IPS-18a (cell line): Measurements from ENCODE around the gene HOXC4.

Source experiments
- H3K27ac ChIP-seq: one replicate; pipeline ENCODE4 v1.5.1; 2013; ENCODE audit warnings: low read length
- H3K27me3 ChIP-seq: one replicate; pipeline ENCODE4 v1.6.1; 2013; ENCODE audit warnings: mild to moderate bottlenecking, low read length; ENCODE audit not compliant: control insufficient read depth, insufficient read depth
- H3K36me3 ChIP-seq: one replicate; pipeline ENCODE4 v1.6.1; 2013; ENCODE audit warnings: low read depth, low read length; ENCODE audit not compliant: control insufficient read depth
- H3K4me1 ChIP-seq: one replicate; pipeline ENCODE4 v1.6.1; 2013; ENCODE audit warnings: low read depth, low read length; ENCODE audit not compliant: control insufficient read depth
- H3K4me3 ChIP-seq: one replicate; pipeline ENCODE4 v1.5.1; 2013; ENCODE audit warnings: low read length
- H3K9ac ChIP-seq: one replicate; pipeline ENCODE4 v1.6.1; 2013; ENCODE audit warnings: mild to moderate bottlenecking, low read length, moderate library complexity
- H3K9me3 ChIP-seq: one replicate; pipeline ENCODE4 v1.6.1; 2013; ENCODE audit warnings: low read depth, low read length; ENCODE audit not compliant: control insufficient read depth

HOXC4 gene

DNA sequence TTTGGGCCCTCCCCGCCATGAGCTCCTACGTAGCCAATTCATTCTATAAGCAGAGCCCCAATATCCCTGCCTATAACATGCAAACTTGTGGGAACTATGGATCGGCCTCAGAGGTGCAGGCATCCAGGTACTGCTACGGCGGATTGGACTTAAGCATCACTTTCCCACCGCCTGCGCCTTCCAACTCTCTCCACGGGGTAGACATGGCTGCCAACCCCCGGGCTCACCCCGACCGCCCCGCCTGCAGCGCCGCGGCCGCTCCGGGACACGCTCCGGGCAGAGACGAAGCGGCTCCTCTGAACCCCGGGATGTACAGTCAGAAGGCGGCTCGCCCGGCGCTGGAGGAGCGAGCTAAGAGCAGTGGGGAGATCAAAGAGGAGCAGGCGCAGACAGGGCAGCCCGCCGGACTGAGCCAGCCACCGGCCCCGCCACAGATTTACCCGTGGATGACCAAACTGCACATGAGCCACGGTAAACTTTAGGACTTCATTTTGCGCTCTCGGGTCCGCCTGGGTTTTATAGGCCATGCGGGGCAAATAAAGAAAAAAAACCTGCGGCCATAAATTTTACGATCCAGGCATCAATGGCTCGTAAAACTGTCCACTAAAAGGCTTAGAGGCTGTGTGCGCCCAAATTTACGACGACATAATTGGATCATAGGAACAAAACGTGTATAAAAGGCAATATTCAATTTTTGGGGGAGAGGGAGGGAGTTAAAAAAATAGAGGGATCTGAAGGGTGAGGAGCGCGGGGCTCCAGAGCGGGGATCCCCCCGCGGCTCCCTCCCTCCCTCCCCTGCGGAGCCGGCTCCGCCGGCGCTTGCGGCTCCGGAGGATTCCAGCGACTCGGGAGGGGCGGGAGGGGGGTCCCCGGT lies 20.3 kb upstream of the HOXC4 start:
- Histone ChIP-seq H3K27ac (no peak overlapping the region), H3K27me3 (peaks cover 100% of the 10 kb centered on the region), H3K9ac (no peak overlapping the region), H3K4me1 (no peaks in the 10 kb centered on the region), H3K36me3 (no peaks in the 10 kb centered on the region), H3K4me3 (no peak overlapping the region), H3K9me3 (no peaks in the 10 kb centered on the region)

DNA sequence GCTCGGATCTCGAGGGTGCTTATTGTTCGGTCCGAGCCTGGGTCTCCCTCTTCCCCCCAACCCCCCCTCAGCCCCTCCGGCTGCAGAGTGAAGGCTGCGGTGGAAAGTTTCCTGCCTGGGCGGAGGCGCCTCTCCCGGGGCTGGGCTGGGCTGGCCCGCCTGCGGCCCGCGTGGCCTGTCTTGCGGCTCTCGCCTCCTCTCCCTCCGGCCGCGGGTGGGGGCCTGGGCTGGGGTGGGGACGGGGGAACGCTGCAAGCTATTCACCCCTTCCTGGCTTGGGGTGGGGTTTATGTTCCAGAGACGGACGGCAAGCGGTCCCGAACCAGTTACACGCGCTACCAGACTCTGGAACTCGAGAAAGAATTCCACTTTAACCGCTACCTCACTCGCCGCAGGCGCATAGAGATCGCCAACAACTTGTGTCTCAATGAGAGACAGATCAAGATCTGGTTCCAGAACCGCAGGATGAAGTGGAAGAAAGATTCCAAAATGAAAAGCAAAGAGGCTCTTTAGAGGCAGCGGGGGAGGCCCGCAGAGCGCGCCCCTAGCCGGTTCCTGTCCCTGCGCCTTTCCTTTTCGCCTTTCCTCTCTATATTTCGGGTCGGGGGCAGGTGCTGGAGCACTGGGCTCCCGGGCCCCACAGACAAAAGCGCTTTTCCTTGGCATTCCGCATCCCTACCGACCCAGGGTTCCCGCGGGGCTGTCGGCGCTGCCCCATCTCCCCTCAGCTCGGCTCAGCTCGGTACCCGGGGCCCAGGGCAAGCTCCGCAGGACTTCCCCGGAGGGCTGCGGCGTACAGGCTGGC lies 19.5 kb upstream of the HOXC4 start:
- H3K9me3 ChIP-seq, result no peaks in the 10 kb centered on the region
- no peaks in the 10 kb centered on the region for H3K36me3 ChIP-seq
- H3K9ac ChIP-seq, result no peak overlapping the region
- no peaks in the 10 kb centered on the region for H3K4me1 ChIP-seq
- no peak overlapping the region for H3K4me3 ChIP-seq
- no peak overlapping the region for H3K27ac ChIP-seq
- H3K27me3 ChIP-seq, result peaks cover 100% of the 10 kb centered on the region

DNA sequence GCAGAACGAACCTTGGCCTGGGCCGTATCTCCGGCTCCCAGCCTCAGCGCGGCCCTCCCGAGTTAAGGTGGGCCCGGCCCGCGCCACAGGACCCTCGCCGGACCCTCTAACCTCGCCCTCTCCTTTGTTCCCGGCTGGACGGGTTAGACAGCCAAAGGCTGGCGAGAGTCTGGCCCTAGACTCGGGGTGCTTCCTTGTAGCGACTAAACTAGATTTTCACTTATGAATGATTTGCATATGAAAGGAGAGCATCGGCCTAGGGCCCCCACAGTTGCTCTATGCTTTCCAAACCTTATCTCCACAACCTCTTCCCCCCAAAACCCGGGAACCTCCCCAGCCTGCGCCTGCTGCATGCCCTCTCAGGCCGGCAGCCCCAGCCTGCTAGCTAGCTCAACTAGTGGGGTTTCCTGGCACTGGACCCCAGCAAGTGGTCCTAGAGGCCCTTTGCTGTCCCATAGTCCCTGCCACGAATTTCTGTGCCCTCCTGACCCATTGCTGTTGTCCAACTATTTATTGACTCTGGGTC lies 18.8 kb upstream of the HOXC4 start:
- H3K9me3 ChIP-seq, result no peaks in the 10 kb centered on the region
- no peak overlapping the region for H3K27ac ChIP-seq
- H3K27me3 ChIP-seq, result peaks cover 100% of the 10 kb centered on the region
- no peaks in the 10 kb centered on the region for H3K4me1 ChIP-seq
- H3K9ac ChIP-seq, result no peak overlapping the region
- H3K4me3 ChIP-seq, result no peak overlapping the region
- no peaks in the 10 kb centered on the region for H3K36me3 ChIP-seq

DNA sequence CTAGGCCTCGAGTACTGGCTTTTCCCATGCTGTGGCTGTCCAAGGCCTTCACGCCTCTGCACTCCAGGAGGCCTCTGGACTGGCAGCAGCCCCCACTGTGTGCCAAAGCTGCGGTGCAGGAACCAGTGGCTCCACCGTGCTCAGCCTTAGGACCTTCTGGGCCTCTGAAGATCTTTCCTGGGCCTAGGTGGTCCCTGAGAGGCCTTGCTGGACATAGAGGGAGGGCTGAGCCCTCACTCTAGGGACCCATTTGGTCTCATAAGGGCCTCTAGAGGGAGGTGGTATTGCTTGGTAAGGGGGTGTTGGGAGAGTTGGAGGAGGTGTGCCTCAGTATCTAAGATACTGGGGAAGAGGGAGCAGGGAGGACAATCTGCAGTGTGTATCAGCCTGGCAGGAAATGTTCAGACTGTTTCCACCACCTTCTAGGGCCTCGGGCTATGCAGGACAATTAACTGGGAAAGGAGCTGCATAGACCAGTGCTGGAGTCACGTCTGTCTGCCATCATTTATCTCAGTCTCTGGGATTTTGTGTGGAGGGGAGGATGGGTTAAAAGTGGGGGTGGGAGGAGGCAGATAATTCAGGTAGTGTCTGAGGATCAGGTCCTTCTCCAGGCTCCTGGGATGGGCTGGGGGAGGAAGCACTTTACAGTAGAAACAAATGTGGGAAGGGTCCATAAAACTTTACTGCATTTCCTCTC lies 17.9 kb upstream of the HOXC4 start:
- no peak overlapping the region for H3K4me3 ChIP-seq
- H3K9me3 ChIP-seq, result no peaks in the 10 kb centered on the region
- no peak overlapping the region for H3K27ac ChIP-seq
- H3K36me3 ChIP-seq, result no peaks in the 10 kb centered on the region
- H3K9ac ChIP-seq, result no peak overlapping the region
- H3K27me3 ChIP-seq, result peaks cover 100% of the 10 kb centered on the region
- no peaks in the 10 kb centered on the region for H3K4me1 ChIP-seq

DNA sequence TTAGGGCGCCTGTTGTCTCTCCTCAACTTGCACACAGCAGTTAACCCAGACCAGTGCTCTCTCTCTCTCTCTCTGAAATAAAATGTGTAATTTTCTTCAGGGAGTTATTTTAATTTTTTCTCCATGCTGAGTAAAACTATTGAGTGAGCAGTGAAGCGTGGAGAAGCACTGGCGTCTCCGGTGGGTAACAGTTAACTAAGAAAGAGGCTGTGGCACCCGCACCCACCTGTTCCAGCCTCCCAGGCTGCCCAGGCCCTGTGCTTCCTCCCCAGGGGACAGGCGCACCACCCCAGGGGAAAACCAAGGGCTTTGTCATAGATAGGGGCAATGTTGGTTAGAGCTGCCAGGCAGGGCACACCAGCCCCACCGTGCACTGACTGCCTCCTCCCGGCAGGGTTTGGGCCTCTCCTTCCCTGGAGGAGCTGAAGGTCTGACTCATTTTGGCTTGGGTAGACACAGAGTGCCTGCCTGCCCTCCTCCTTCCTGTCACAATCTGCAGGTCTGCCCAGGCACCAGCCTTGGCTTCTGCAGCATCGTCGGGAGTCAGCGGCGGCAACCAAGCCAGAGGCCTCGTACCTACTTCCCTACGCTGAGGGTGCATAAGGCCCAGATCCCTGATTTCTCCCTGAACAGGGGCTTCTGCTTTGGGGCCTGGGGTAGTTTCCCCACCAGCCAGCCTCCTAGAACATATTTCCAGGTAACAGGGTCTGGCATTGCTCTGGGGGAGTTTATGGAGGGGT lies 16.8 kb upstream of the HOXC4 start:
- Histone ChIP-seq H3K36me3 (no peaks in the 10 kb centered on the region), H3K9me3 (no peaks in the 10 kb centered on the region), H3K4me3 (no peak overlapping the region), H3K9ac (no peak overlapping the region), H3K27ac (no peak overlapping the region), H3K27me3 (peaks cover 100% of the 10 kb centered on the region), H3K4me1 (no peaks in the 10 kb centered on the region)

DNA sequence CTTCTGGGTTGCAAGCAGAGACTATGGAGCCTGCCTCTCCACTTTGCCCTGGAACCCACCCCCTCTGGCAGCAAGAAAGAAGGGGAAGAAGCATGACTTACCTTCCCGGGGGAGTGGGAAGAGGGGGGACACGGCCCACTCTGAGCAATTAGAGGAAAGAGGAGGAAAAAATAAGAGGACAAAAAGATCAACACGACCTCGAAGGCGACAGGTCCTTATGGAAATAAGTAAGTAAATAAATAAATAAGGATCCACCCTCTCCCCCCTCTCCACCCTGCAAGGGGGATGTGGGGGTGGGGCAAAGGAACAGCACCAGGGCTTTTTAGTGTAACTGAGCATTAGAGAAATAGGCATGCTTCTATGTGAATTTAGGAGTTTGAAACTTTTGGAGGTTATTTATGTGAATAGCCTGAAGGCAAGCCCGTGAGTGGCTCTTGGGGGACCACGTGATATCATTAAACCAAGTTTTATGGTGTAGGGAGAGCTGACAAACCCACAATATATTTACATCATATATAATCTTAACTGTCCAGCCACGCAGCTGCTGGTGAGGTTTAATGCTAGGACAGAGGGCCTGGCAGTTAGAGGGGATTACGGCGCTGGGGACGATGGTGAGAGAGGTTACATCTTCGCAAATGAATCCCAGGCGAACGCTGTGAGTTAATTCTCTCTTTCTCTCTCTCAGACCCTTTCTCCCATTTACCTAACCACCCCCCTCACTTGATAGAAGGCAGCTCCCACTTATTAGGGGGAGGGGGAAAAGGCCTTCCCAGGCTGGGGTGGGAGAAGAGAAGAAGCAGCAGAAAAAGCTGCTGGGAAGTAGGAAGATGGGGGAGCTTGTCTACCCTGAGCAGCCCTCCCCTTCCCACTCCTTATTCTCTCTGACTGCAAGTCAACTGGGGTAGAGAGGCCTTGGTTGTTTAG lies 16.0 kb upstream of the HOXC4 start:
- Histone ChIP-seq H3K9me3 (no peaks in the 10 kb centered on the region), H3K27me3 (peaks cover 100% of the 10 kb centered on the region), H3K9ac (no peak overlapping the region), H3K36me3 (no peaks in the 10 kb centered on the region), H3K4me3 (no peak overlapping the region), H3K4me1 (no peaks in the 10 kb centered on the region), H3K27ac (no peak overlapping the region)

DNA sequence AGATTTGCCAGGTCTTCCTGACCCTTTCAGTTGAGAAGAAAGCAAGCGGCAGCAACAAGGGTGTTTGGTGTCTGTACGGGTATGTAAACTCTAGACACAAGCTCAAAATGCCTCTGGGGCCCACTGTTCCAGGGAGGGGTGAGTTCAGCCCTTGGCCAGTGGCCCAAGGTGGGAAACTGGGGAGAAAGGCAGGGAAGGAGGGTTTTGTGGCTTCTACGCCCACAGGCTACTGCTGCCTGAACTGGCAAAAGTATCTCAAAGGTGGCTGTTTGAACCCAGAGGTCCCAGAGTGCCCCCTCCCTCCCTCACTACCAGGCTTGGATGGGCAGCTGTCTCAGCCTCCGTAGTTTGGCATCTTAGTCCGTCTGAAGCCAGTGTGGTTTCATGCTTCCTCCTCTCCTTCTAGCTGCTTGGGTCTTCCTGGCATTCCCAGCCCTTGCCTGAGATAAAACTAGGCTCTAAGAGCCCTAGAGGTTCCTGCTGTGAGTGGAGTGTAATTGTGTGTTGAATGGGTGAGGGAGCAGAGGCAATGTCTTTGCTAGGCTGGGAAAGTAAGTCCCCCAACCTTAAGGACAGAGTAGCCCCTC lies 15.3 kb upstream of the HOXC4 start:
- Histone ChIP-seq H3K9me3 (no peaks in the 10 kb centered on the region), H3K9ac (no peak overlapping the region), H3K27ac (no peak overlapping the region), H3K27me3 (peaks cover 100% of the 10 kb centered on the region), H3K4me3 (no peak overlapping the region), H3K36me3 (no peaks in the 10 kb centered on the region), H3K4me1 (no peaks in the 10 kb centered on the region)

DNA sequence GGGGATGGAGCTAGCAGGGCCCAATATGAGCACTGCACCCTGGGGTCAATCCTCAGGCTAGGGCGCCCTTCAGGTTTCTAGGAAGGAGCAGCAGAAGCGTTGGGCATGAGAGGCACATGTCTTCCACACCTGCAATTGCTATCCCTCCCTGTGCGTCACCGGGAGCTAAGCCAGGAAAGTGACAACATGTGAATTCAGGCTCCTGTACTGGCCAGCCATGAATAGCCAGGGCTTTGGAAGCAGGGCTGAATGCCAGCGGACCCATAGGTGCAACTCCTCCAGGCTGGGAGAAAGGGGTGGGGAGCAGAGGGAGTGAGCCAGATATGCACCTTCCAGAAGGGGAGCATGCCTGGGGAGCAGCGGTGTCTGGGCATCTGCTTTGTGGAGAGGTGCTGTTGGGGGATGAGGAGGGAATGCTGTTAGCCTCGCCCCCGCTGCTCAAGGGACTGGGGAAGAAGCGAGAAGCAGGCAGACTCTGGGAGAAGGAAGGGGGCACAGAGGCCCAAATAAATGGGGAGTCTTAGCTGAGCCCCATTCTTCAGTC lies 14.7 kb upstream of the HOXC4 start:
- H3K4me1 ChIP-seq, result no peaks in the 10 kb centered on the region
- no peaks in the 10 kb centered on the region for H3K36me3 ChIP-seq
- peaks cover 100% of the 10 kb centered on the region for H3K27me3 ChIP-seq
- no peaks in the 10 kb centered on the region for H3K9me3 ChIP-seq
- H3K9ac ChIP-seq, result no peak overlapping the region
- no peak overlapping the region for H3K4me3 ChIP-seq
- H3K27ac ChIP-seq, result no peak overlapping the region

DNA sequence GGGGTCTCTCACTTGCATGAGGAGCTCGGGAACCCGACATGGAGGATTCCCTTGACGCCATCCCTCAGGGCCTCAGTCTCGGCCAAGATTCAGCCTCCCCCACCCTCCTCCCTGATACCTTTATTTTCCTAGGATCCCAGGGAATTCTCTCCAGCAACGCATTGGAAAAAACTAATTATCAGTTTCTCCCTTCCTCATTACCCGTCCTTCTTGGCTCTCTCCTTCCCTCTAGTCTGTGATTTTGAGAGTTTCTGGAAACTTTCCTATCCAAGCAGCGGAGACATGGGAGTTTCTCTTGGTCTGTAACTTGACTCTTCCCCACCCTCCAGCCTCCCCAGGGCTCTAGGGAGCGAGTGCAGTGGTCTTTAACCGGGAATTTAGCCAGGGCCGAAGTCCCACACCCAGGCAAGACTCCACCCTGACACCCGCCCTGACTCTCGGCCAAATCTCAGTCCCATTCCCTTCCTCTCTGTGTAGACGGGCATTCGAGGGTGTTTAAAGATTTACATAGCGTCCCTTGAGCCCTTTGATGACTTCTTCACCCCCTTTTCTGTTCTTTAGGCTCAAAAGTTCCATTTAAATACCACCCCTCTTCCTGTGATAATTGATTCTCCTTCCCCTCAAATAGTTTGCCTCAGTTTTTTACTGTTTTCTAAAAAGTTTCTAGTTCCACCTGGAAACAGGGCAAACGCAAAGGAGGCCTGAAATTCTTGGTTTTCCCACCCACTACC lies 14.1 kb upstream of the HOXC4 start:
- H3K27me3 ChIP-seq, result peaks cover 100% of the 10 kb centered on the region
- H3K9me3 ChIP-seq, result no peaks in the 10 kb centered on the region
- no peak overlapping the region for H3K9ac ChIP-seq
- no peaks in the 10 kb centered on the region for H3K4me1 ChIP-seq
- no peak overlapping the region for H3K27ac ChIP-seq
- H3K4me3 ChIP-seq, result no peak overlapping the region
- H3K36me3 ChIP-seq, result no peaks in the 10 kb centered on the region
